Left cardiac atrium (tissue), 4 donors: ENCODE results near the gene GIMAP4. TPM values are rescaled to one million over a fixed set of nuclear protein-coding genes. Genes with fewer than 3 reads are reported as not detected.
A peak's percentile ranks its signal among the peaks of the same experiment; 100 is the strongest.
"Not testable (repeated sequence)": the region's sequence is repeated elsewhere in the genome, so short reads cannot be mapped to it uniquely, and the experiment has no call there.

Source experiments
- ATAC-seq, 2 donors: fragments of 200-7000 bp; cut with Tn5 transposase; one replicate each; pipeline ENCODE4 v1.9.1; 2020; ENCODE audit warnings: mild to moderate bottlenecking in 2 of 2, moderate library complexity in 2 of 2
- DNase-seq: peaks from one replicate; pipeline ENCODE4 v3.0.0-alpha.2; 2020
- intact Hi-C, 2 donors: fragments of 100-400 bp; cut with DNase I; formaldehyde crosslinking; loops; one replicate each; pipeline versions ENCODE4 v1.14.1 to v1.15.1; 2022 to 2023
- total RNA-seq, 2 donors: library from RNA; stranded (reverse); fragmentation: NEBNext Ultra II Directional; extraction: Animal tissue kit (Norgen Biotek cat#: 25700); gene quantifications; one replicate each; pipeline ENCODE4 v1.2.1, GENCODE V29; 2021
- donor health status: DM: no; HTN: yes; CAD: no.
- donor health status: DM: no; HTN: yes; CAD: no; lungs with severe emphysema.
- donor health status: DM: yes; HTN: yes; CAD: no.
- donor health status: Dilated cardiomyopathy.

Gene GIMAP4
- total RNA-seq, 2 donors from 2014 or later = 30.2 to 40.4 TPM

- intact Hi-C loops = no loop called here
- ATAC-seq (peak in 1 of 2 donors; percentile 18), DNase-seq (no peak)
Observed at GRCh38 chr7:150570556-150571465, 3.6 kb downstream of the GIMAP4 start.

GRCh38 chr7:150572496-150572895 lies 5.3 kb downstream of the GIMAP4 start:
- intact Hi-C loops = no loop called here
- DNase-seq = no peak
- no peak for ATAC-seq

GRCh38 chr7:150579979-150580637 lies 12.9 kb downstream of the GIMAP4 start:
- DNase-seq, intact Hi-C loops, ATAC-seq: not testable (repeated sequence)

GRCh38 chr7:150580638-150581394 lies 13.6 kb downstream of the GIMAP4 start:
- DNase-seq (no peak), ATAC-seq (no peak)
- intact Hi-C loops = no loop called here

- no peak for DNase-seq
- no peak for ATAC-seq
- intact Hi-C loops = loop anchor here in 1 of 2 donors (5.0 kb wide), 2 partner anchors 42 to 138 kb away; no protein-coding TSS in a partner anchor
Observed at GRCh38 chr7:150585199-150585598, 18.0 kb downstream of the GIMAP4 start.

GRCh38 chr7:150586068-150586784 lies 19.0 kb downstream of the GIMAP4 start:
- ATAC-seq (peak; percentile 64 to 78), DNase-seq (no peak)
- intact Hi-C loops = loop anchor here (2.0 to 5.0 kb wide), 3 partner anchors 39 to 139 kb away; no protein-coding TSS in a partner anchor

- ATAC-seq (peak; percentile 83 to 90), DNase-seq (no peak)
- intact Hi-C loops = loop anchor here (2.0 to 5.0 kb wide), 3 partner anchors 40 to 139 kb away; no protein-coding TSS in a partner anchor
Observed at GRCh38 chr7:150586785-150587152, 19.6 kb downstream of the GIMAP4 start.

GRCh38 chr7:150587551-150587950 lies 20.4 kb downstream of the GIMAP4 start:
- no peak for ATAC-seq
- intact Hi-C loops = loop anchor here (2.0 to 5.0 kb wide), 3 partner anchors 40 to 140 kb away; no protein-coding TSS in a partner anchor
- DNase-seq = no peak

- DNase-seq (no peak), ATAC-seq (no peak)
- intact Hi-C loops = no loop called here
Observed at GRCh38 chr7:150594805-150595204, 27.6 kb downstream of the GIMAP4 start.

GRCh38 chr7:150595361-150595760 lies 28.2 kb downstream of the GIMAP4 start:
- ATAC-seq (no peak), DNase-seq (no peak)
- intact Hi-C loops = no loop called here

GRCh38 chr7:150603600-150603999 lies 36.4 kb downstream of the GIMAP4 start:
- intact Hi-C loops, DNase-seq: not testable (repeated sequence)
- ATAC-seq = peak in 1 of 2 donors; percentile 26

- intact Hi-C loops = no loop called here
- DNase-seq (no peak), ATAC-seq (no peak)
Observed at GRCh38 chr7:150610233-150610632, 43.0 kb downstream of the GIMAP4 start.

GRCh38 chr7:150612925-150613324 lies 45.7 kb downstream of the GIMAP4 start:
- ATAC-seq (no peak), DNase-seq (no peak)
- intact Hi-C loops = no loop called here

- no peak for ATAC-seq
- DNase-seq = no peak
- intact Hi-C loops = no loop called here
Observed at GRCh38 chr7:150613880-150614279, 46.7 kb downstream of the GIMAP4 start.

GRCh38 chr7:150614426-150614825 lies 47.2 kb downstream of the GIMAP4 start:
- ATAC-seq, DNase-seq, intact Hi-C loops: not testable (repeated sequence)

GRCh38 chr7:150615221-150615755 lies 48.1 kb downstream of the GIMAP4 start:
- DNase-seq, intact Hi-C loops, ATAC-seq: not testable (repeated sequence)

- DNase-seq (no peak), ATAC-seq (no peak)
- intact Hi-C loops = no loop called here
Observed at GRCh38 chr7:150620061-150620460, 52.9 kb downstream of the GIMAP4 start.

GRCh38 chr7:150620617-150621371 lies 53.6 kb downstream of the GIMAP4 start:
- intact Hi-C loops = no loop called here
- ATAC-seq = no peak

More at GRCh38 chr7:150620617-150621371, 53.6 kb downstream of the GIMAP4 start:
- DNase-seq = no peak
